Right atrium auricular region (tissue), 2 donors: ENCODE measurements around the gene FAM222B. TPM values are rescaled to one million over a fixed set of nuclear protein-coding genes. Genes with fewer than 3 reads are reported as not detected.

Experiments used
- DNase-seq: peaks from one replicate; pipeline ENCODE4 v3.0.0-alpha.2; 2019; ENCODE audit warnings: low spot score
- H3K27ac ChIP-seq, 2 donors: fragments of 200-600 bp; sonication (generic); 1 replicate in 1 of 2; 2 replicates in 1 of 2; pipeline ENCODE4 v1.5.1; 2016 to 2019
- H3K27me3 ChIP-seq, 2 donors: fragments of 200-600 bp; sonication (generic); one replicate each; pipeline versions ENCODE4 v1.5.1 to v1.6.0; 2017 to 2019
- H3K36me3 ChIP-seq: fragments of 200-600 bp; sonication (generic); one replicate; pipeline ENCODE4 v1.5.1; 2016
- H3K4me1 ChIP-seq, 2 donors: fragments of 200-600 bp; sonication (generic); one replicate each; pipeline versions ENCODE4 v1.5.1 to v1.6.0; 2017 to 2019
- H3K4me3 ChIP-seq, 2 donors: fragments of 200-600 bp; sonication (generic); 1 replicate in 1 of 2; 2 replicates in 1 of 2; pipeline ENCODE4 v1.5.1; 2017 to 2019; ENCODE audit warnings: mild to moderate bottlenecking in 1 of 2, moderate library complexity in 1 of 2
- H3K9me3 ChIP-seq, 2 donors: fragments of 200-600 bp; sonication (generic); one replicate each; pipeline ENCODE4 v1.5.1; 2019
- total RNA-seq, 2 donors: library from RNA; depleted of rRNA; stranded (reverse); fragments of >200 nt; gene quantifications; one replicate each; pipeline ENCODE4 v1.1.0, GENCODE V29; 2016
- TF ChIP-seq, protein P1 (sequence below), 2 donors: fragments of 200-600 bp; sonication (generic); IDR thresholded peaks; one replicate each; pipeline ENCODE4 v1.5.1; 2019; ENCODE audit warnings: antibody characterized with exemption in 2 of 2

The FAM222B gene
- total RNA-seq, 2 donors from 2014 or later = 26.5 to 30.0 TPM

DNA sequence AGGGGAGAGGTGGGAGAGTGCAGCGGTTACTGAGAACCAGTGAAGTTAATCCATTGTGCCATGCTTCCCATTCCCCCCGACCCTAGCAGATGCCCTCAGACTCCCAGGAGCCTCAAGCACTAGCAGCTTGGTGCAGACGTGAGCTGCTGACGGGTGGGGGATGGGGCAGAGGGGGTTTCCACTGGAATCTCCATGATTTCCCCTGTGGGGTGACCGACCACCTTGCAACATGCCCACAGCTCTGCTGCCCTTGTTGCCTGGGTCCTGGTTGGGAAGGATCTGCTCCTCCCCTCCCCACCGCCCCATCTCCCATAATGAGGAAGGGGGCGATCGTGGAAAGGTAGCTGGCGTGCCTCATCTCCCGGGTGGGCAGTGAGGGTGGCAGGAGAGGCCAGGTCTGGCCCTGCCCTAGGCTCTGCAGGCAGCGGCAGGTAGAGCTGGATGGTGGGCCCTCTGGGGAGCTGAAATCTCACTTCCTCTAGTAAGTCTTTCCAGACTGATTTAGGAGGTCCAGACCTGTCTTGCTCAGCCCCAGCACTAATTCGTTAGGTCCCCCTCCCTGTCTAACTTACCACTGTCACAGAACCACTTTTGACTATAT, 45.4 kb upstream of the FAM222B start:
- no peaks in the 10 kb centered on the region for H3K27me3 ChIP-seq
- no peaks in the 10 kb centered on the region for H3K9me3 ChIP-seq
- H3K27ac ChIP-seq = no peak overlapping the region
- H3K4me3 ChIP-seq = no peak overlapping the region
- H3K36me3 ChIP-seq = peaks cover 24% of the 10 kb centered on the region
- no peak for DNase-seq
- peaks cover 0 to 25% of the 10 kb centered on the region in 2 donors for H3K4me1 ChIP-seq
- TF ChIP-seq, protein P1, sequence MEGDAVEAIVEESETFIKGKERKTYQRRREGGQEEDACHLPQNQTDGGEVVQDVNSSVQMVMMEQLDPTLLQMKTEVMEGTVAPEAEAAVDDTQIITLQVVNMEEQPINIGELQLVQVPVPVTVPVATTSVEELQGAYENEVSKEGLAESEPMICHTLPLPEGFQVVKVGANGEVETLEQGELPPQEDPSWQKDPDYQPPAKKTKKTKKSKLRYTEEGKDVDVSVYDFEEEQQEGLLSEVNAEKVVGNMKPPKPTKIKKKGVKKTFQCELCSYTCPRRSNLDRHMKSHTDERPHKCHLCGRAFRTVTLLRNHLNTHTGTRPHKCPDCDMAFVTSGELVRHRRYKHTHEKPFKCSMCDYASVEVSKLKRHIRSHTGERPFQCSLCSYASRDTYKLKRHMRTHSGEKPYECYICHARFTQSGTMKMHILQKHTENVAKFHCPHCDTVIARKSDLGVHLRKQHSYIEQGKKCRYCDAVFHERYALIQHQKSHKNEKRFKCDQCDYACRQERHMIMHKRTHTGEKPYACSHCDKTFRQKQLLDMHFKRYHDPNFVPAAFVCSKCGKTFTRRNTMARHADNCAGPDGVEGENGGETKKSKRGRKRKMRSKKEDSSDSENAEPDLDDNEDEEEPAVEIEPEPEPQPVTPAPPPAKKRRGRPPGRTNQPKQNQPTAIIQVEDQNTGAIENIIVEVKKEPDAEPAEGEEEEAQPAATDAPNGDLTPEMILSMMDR (IDR thresholded peaks at IDR 0.05) = no peak

DNA sequence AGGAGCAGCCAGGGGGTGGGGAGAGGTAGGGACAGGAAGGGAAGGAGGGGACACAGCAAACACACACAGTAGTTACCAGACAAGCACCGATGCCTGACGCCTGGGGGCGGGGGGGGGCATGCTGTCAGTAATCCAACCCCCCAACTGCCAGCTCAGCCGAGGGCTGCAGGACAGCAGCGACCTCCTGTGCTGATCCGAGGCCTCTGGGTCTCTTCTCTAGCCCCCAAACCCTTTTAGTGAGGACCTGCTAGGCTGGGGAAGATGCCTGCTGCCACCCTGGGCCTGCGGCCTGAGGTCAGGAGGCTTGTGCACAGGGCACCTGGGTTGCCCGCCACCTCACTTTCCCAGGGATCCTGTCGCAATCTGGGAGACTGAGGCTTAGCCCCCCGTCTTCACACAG, 43.4 kb upstream of the FAM222B start:
- no peak overlapping the region for H3K4me3 ChIP-seq
- no peak overlapping the region for H3K27ac ChIP-seq
- H3K9me3 ChIP-seq = no peaks in the 10 kb centered on the region
- peaks cover 0 to 11% of the 10 kb centered on the region in 2 donors for H3K4me1 ChIP-seq
- H3K27me3 ChIP-seq = no peaks in the 10 kb centered on the region
- H3K36me3 ChIP-seq = peaks cover 44% of the 10 kb centered on the region
- no peak for DNase-seq
- TF ChIP-seq, protein P1 (IDR thresholded peaks at IDR 0.05) = no peak

DNA sequence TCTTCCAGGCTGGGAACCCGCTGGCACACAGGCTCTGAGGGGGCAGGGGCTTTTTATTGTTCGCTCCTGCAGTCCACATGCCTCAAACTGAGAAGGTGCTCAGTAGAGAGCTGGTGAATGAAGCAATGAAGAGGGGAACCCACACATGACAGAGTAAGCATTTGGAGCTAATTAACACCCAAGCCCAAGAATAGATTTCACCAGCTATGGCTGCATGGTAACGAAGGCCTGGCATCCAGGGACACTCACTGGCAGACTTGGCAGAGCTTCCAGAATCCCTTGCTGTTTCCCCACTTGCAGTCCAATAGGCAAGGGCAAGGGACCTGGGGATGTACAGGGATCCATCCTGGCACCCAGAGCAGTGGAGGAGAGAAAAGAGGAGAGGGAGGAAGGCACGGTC, 42.8 kb upstream of the FAM222B start:
- DNase-seq = no peak
- Histone ChIP-seq H3K27me3 (no peaks in the 10 kb centered on the region), H3K9me3 (no peaks in the 10 kb centered on the region), H3K36me3 (peaks cover 50% of the 10 kb centered on the region), H3K4me1 (peaks cover 0 to 7% of the 10 kb centered on the region in 2 donors), H3K4me3 (no peak overlapping the region), H3K27ac (no peak overlapping the region)
- TF ChIP-seq, protein P1 (IDR thresholded peaks at IDR 0.05) = no peak

DNA sequence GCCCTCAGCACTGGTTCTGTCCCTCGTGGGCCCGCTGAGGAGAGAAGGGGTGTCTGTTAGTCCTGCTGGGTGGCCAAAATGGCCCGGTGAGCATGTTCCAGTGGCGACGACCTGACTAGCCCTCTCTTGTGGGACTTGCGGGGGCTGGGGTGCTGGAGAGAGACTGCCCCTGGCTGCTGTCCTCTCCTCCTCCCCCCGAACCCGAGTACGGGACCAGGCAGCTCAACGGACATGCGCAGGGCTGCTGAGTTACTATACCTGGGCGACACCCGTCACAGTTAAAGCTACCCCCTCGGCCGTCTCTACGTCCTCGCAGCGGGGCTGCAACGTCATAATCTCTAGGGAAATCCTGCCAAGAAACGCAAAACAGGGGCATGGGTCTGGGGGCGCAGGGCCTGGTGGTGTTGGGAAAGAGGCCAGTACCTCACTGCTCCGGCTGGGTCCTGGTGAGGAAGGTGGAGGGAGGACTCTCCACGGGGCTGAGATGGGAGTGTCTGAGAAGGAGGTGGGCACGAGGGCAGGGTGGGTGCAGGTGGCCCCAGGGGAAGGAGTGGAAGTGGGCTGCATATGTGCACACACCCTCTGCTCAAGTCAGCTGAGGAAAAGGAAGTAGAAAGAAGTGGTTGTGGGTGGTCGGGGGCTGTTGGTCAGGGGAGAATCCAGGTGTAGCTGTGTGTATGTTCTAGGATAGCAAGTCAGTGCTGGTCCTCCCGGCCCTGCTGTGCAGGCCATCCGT, 41.5 kb upstream of the FAM222B start:
- TF ChIP-seq, protein P1 (IDR thresholded peaks at IDR 0.05) = no peak
- no peak for DNase-seq
- Histone ChIP-seq H3K27ac (no peak overlapping the region), H3K36me3 (peaks cover 62% of the 10 kb centered on the region), H3K9me3 (no peaks in the 10 kb centered on the region), H3K4me1 (peaks cover 0 to under 1% of the 10 kb centered on the region in 2 donors), H3K27me3 (no peaks in the 10 kb centered on the region), H3K4me3 (no peak overlapping the region)

DNA sequence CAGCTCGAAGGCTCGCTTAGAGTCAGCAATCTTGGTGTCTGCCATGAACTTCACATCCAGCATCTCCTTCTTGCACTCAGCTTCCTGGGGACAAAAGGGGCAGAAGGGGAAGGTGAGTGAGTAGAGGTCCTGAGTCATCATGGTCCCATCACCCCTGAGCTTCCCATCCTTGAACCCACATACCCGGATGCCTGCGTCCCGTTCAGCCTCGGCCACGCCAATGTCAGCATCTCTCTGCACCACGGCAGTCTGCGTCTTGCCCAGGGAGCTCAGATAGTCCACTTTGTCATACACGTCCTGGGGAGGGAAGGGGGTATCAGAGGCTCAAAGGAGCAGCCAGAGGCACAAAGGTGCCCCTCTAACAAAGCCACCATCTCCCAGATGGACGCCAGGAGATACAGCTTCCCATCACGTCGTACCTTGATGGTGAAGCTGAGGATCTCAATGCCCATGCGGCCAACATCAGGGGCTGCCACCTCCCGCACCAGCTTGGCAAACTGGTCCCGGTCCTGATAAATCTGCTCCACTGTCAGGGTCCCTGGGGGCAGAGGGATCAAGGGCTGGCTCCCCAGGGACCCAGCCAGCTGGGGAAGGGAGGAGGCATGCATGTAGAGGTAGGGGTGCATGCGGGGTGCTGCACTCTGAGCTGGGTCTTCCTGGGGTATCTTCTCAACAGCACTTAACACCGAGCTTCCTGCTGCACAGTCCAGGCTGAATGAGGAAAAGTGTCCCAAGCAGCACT, 39.7 kb upstream of the FAM222B start:
- no peaks in the 10 kb centered on the region for H3K4me1 ChIP-seq
- TF ChIP-seq, protein P1 (IDR thresholded peaks at IDR 0.05) = no peak
- no peaks in the 10 kb centered on the region for H3K9me3 ChIP-seq
- no peaks in the 10 kb centered on the region for H3K27me3 ChIP-seq
- H3K27ac ChIP-seq = no peak overlapping the region
- no peak overlapping the region for H3K4me3 ChIP-seq
- H3K36me3 ChIP-seq = peaks cover 69% of the 10 kb centered on the region
- no peak for DNase-seq
